HG03460 (cell line): ENCODE measurements around the gene BEX4.

ENCODE experiments used
- ATAC-seq: cut with Tn5 transposase; IDR thresholded peaks from one replicate; pipeline ENCODE4 v1.9.1; 2021; ENCODE audit not compliant: unreplicated experiment

BEX4 gene

GRCh38 chrX:103236296-103236695 lies 21.4 kb downstream of the BEX4 start:
- ATAC-seq, result no peak

- ATAC-seq, result no peak
Observed at GRCh38 chrX:103240155-103240554, 25.2 kb downstream of the BEX4 start.

GRCh38 chrX:103248553-103248952 lies 33.6 kb downstream of the BEX4 start:
- no peak for ATAC-seq

- ATAC-seq, result no peak
Observed at GRCh38 chrX:103249805-103250204, 34.9 kb downstream of the BEX4 start.

GRCh38 chrX:103250977-103251376 lies 36.1 kb downstream of the BEX4 start:
- no peak for ATAC-seq

GRCh38 chrX:103253608-103254007 lies 38.7 kb downstream of the BEX4 start:
- ATAC-seq, result no peak

GRCh38 chrX:103254171-103254824 lies 39.4 kb downstream of the BEX4 start:
- peak; percentile 71 for ATAC-seq

- peak; percentile 97 for ATAC-seq
Observed at GRCh38 chrX:103254921-103255493, 40.1 kb downstream of the BEX4 start, which contains the start of gene TCEAL8. TSS of gene TCEAL8 (minus strand) at chrX:103255155. CDS start at chrX:103253979, 1,176 bp downstream.

- no peak for ATAC-seq
Observed at GRCh38 chrX:103256651-103257050, 41.7 kb downstream of the BEX4 start.

GRCh38 chrX:103258275-103258674 lies 43.4 kb downstream of the BEX4 start:
- no peak for ATAC-seq
